H1 (cell line): ENCODE data around the gene TMEM245. TPM values are rescaled to one million over a fixed set of nuclear protein-coding genes. Genes with fewer than 3 reads are reported as not detected.

ENCODE experiments used
- CTCF ChIA-PET: fragments of 300-600 bp; sonication (Branson Sonifier 250); formaldehyde crosslinking; loops from one replicate; lab custom pipeline; 2021; ENCODE audit not compliant: partially characterized antibody; lab: Charles Lee
- POLR2A ChIA-PET: fragments of 300-600 bp; sonication (Branson Sonifier 250); formaldehyde crosslinking; loops from one replicate; lab custom pipeline; 2021; ENCODE audit warnings: inconsistent platforms; ENCODE audit not compliant: partially characterized antibody; lab: Charles Lee
- DNase-seq, 2 experiments: peaks; one replicate each; pipeline versions ENCODE4 v3.0.0 to v3.0.0-alpha.2; 2010 to 2022; ENCODE audit warnings: low spot score in 2 of 2, low read depth in 1 of 2, mixed read lengths in 1 of 2
- FAIRE-seq: peaks from 2 replicates; lab custom pipeline; 2011; peaks lifted over from hg19 to GRCh38; lab: Jason Lieb, UNC
- H2AFZ ChIP-seq: 2 replicates; pipeline ENCODE4 v1.8.1; 2012; ENCODE audit warnings: low read length, inconsistent platforms
- H2AK5ac ChIP-seq: 2 replicates; pipeline ENCODE4 v1.6.1; 2013; ENCODE audit warnings: low read depth, low read length
- H2BK120ac ChIP-seq: replicated peaks from 2 replicates; pipeline ENCODE3; 2013; ENCODE audit warnings: low read depth, low read length, inconsistent platforms
- H2BK12ac ChIP-seq: 2 replicates; pipeline ENCODE4 v1.6.1; 2013; ENCODE audit warnings: low read depth, low read length
- H2BK15ac ChIP-seq: 2 replicates; pipeline ENCODE4 v1.6.1; 2013; ENCODE audit warnings: low read length
- H2BK20ac ChIP-seq: 2 replicates; pipeline ENCODE4 v1.6.1; 2013; ENCODE audit warnings: low read length
- H2BK5ac ChIP-seq: 2 replicates; pipeline ENCODE4 v1.6.1; 2013; ENCODE audit warnings: low read depth, low read length
- H3K14ac ChIP-seq: 2 replicates; pipeline ENCODE4 v1.6.1; 2013; ENCODE audit warnings: inconsistent platforms; ENCODE audit not compliant: insufficient read length
- H3K18ac ChIP-seq: 2 replicates; pipeline ENCODE4 v1.6.1; 2013; ENCODE audit warnings: low read length; ENCODE audit errors: extremely low read depth
- H3K23ac ChIP-seq: 2 replicates; pipeline ENCODE4 v1.6.1; 2013; ENCODE audit warnings: inconsistent platforms; ENCODE audit not compliant: insufficient read length
- H3K23me2 ChIP-seq: 2 replicates; pipeline ENCODE4 v1.6.1; 2013; ENCODE audit warnings: low read depth, low read length
- H3K27ac ChIP-seq: 2 replicates; pipeline ENCODE4 v1.6.1; 2011; ENCODE audit warnings: low read depth, low read length, inconsistent platforms
- H3K27me3 ChIP-seq, 4 experiments: replicated peaks in 1 of 4; 1 replicate in 1 of 4; 2 replicates in 3 of 4; pipeline versions ENCODE4 v1.6.1 to v1.8.1; 2011 to 2013; ENCODE audit warnings: low read length in 3 of 4, mild to moderate bottlenecking in 3 of 4, inconsistent platforms in 2 of 4, mixed read lengths in 2 of 4, moderate library complexity in 1 of 4; ENCODE audit not compliant: control insufficient read depth in 3 of 4, insufficient read depth in 3 of 4; ENCODE audit errors: extremely low read depth in 1 of 4
- H3K36me3 ChIP-seq, 4 experiments: 2 replicates each; pipeline versions ENCODE4 v1.6.1 to v1.8.1; 2011 to 2013; ENCODE audit warnings: mild to moderate bottlenecking in 4 of 4, low read length in 3 of 4, moderate library complexity in 2 of 4, control low read depth in 1 of 4, inconsistent platforms in 1 of 4; ENCODE audit not compliant: insufficient read depth in 4 of 4, control insufficient read depth in 2 of 4
- H3K4ac ChIP-seq: replicated peaks from 2 replicates; pipeline ENCODE3; 2013; ENCODE audit warnings: low read length, low read depth, mixed read lengths, inconsistent platforms; ENCODE audit not compliant: insufficient read length
- H3K4me1 ChIP-seq, 4 experiments: replicated peaks in 1 of 4; 1 replicate in 1 of 4; 2 replicates in 3 of 4; pipeline versions ENCODE4 v1.6.1 to v1.8.1; 2011 to 2013; ENCODE audit warnings: low read length in 3 of 4, inconsistent platforms in 2 of 4, mixed read lengths in 1 of 4; ENCODE audit not compliant: insufficient read depth in 4 of 4, control insufficient read depth in 3 of 4
- H3K4me2 ChIP-seq, 2 experiments: 2 replicates each; pipeline versions ENCODE4 v1.6.1 to v1.8.1; 2011 to 2013; ENCODE audit warnings: low read depth in 2 of 2, low read length in 2 of 2, control low read depth in 1 of 2, inconsistent platforms in 1 of 2, mild to moderate bottlenecking in 1 of 2; ENCODE audit not compliant: insufficient read depth in 1 of 2
- H3K4me3 ChIP-seq, 4 experiments: fragments of 200-600, 300-600 bp in 1 of 4; sonication (generic), shearing (Covaris generic), sonication (Bioruptor Twin) in 1 of 4; 2 replicates each; pipeline versions ENCODE4 v1.5.1 to v1.8.1; 2011 to 2016; ENCODE audit warnings: low read length in 4 of 4, low read depth in 3 of 4, control low read depth in 2 of 4, inconsistent platforms in 2 of 4, mild to moderate bottlenecking in 2 of 4, mixed read lengths in 1 of 4, moderate library complexity in 1 of 4; ENCODE audit not compliant: insufficient read depth in 2 of 4; ENCODE audit errors: extremely low read depth in 1 of 4
- H3K56ac ChIP-seq: replicated peaks from 2 replicates; pipeline ENCODE3; 2013; ENCODE audit warnings: low read depth, mild to moderate bottlenecking, mixed read lengths, low read length, inconsistent platforms; ENCODE audit not compliant: insufficient read length
- H3K79me1 ChIP-seq: 2 replicates; pipeline ENCODE4 v1.6.1; 2013; ENCODE audit warnings: low read depth, low read length, control low read depth
- H3K79me2 ChIP-seq, 2 experiments: 2 replicates each; pipeline versions ENCODE4 v1.6.1 to v1.8.1; 2012 to 2013; ENCODE audit warnings: low read length in 2 of 2, mild to moderate bottlenecking in 2 of 2, inconsistent platforms in 1 of 2; ENCODE audit not compliant: insufficient read depth in 2 of 2, control insufficient read depth in 1 of 2
- H3K9ac ChIP-seq, 4 experiments: replicated peaks in 1 of 4; 1 replicate in 1 of 4; 2 replicates in 3 of 4; pipeline versions ENCODE4 v1.6.1 to v1.8.1; 2011 to 2013; ENCODE audit warnings: low read depth in 3 of 4, low read length in 3 of 4, control low read depth in 2 of 4, mild to moderate bottlenecking in 2 of 4, moderate library complexity in 2 of 4, inconsistent platforms in 1 of 4; ENCODE audit errors: extremely low read depth in 1 of 4
- H3K9me3 ChIP-seq, 2 experiments: 2 replicates each; pipeline versions ENCODE4 v1.6.1 to v1.8.1; 2012 to 2013; ENCODE audit warnings: mild to moderate bottlenecking in 2 of 2, moderate library complexity in 2 of 2, control low read depth in 1 of 2, inconsistent platforms in 1 of 2, low read depth in 1 of 2, low read length in 1 of 2, mixed read lengths in 1 of 2; ENCODE audit not compliant: insufficient read depth in 2 of 2
- H4K20me1 ChIP-seq, 2 experiments: replicated peaks in 1 of 2; 2 replicates each; pipeline versions ENCODE3 to v1.8.1; 2011 to 2013; ENCODE audit warnings: inconsistent platforms in 2 of 2, low read length in 2 of 2, mild to moderate bottlenecking in 1 of 2; ENCODE audit not compliant: insufficient read depth in 2 of 2, control insufficient read depth in 1 of 2
- H4K5ac ChIP-seq: 2 replicates; pipeline ENCODE4 v1.6.1; 2013; ENCODE audit warnings: low read length, low read depth, mixed read lengths, inconsistent platforms; ENCODE audit not compliant: insufficient read length
- H4K8ac ChIP-seq: 2 replicates; pipeline ENCODE4 v1.8.0; 2013; ENCODE audit warnings: mild to moderate bottlenecking, moderate library complexity, low read length, inconsistent platforms; ENCODE audit not compliant: insufficient read depth; ENCODE audit errors: extremely low read depth
- H4K91ac ChIP-seq: replicated peaks from 2 replicates; pipeline ENCODE3; 2013; ENCODE audit warnings: low read length, mixed read lengths, inconsistent platforms; ENCODE audit not compliant: insufficient read length
- EGR1 ChIP-seq: IDR thresholded peaks from 2 replicates; pipeline ENCODE4 v1.6.1; 2011; ENCODE audit warnings: low read depth, low read length, borderline replicate concordance
- EZH2 ChIP-seq: fragments of 200-600 bp; sonication (generic); IDR thresholded peaks from 2 replicates; pipeline ENCODE4 v1.7.1; 2012; ENCODE audit warnings: low read depth, mild to moderate bottlenecking, moderate library complexity, low read length, inconsistent platforms; ENCODE audit not compliant: severe bottlenecking
- FOSL1 ChIP-seq: IDR thresholded peaks from 2 replicates; pipeline ENCODE4 v1.6.1; 2011; ENCODE audit warnings: mild to moderate bottlenecking, low read depth, low read length, moderate library complexity; ENCODE audit not compliant: insufficient read depth
- GTF2F1 ChIP-seq: IDR thresholded peaks from 2 replicates; pipeline ENCODE4 v1.6.1; 2012; ENCODE audit warnings: low read depth, low read length, improper control_type of control experiment, borderline replicate concordance
- HDAC2 ChIP-seq, 2 experiments: fragments of 300-600 bp in 1 of 2; sonication (generic) in 1 of 2; IDR thresholded peaks; 2 replicates each; pipeline ENCODE4 v1.6.1; 2011 to 2012; ENCODE audit warnings: low read depth in 2 of 2, low read length in 2 of 2, mild to moderate bottlenecking in 2 of 2, moderate library complexity in 2 of 2, borderline replicate concordance in 1 of 2, inconsistent platforms in 1 of 2
- MAX ChIP-seq: IDR thresholded peaks from 2 replicates; pipeline ENCODE4 v1.6.1; 2012; ENCODE audit warnings: inconsistent platforms
- POLR2AphosphoS5 ChIP-seq: IDR thresholded peaks from 2 replicates; pipeline ENCODE4 v1.6.1; 2011; ENCODE audit warnings: low read depth, low read length
- RXRA ChIP-seq: IDR thresholded peaks from 2 replicates; pipeline ENCODE4 v1.6.1; 2011; ENCODE audit warnings: low read depth, mild to moderate bottlenecking, low read length, moderate library complexity; ENCODE audit not compliant: insufficient read depth
- SAP30 ChIP-seq: fragments of 300-600 bp; sonication (generic); IDR thresholded peaks from 2 replicates; pipeline ENCODE4 v1.7.1; 2012; ENCODE audit warnings: low read length, moderate library complexity, mild to moderate bottlenecking, inconsistent platforms; ENCODE audit not compliant: insufficient read depth, insufficient replicate concordance
- TEAD4 ChIP-seq: IDR thresholded peaks from 2 replicates; pipeline ENCODE4 v1.6.1; 2012; ENCODE audit warnings: low read depth, low read length, inconsistent platforms, mixed read lengths
- polyA plus RNA-seq, 7 experiments: library from polyadenylated mRNA; depleted of rRNA in 3 of 7; stranded (reverse) in 5 of 7; unstranded in 2 of 7; fragments of >200 nt in 5 of 7; fragments of 200-250 nt in 2 of 7; gene quantifications; 1 replicate in 5 of 7; 2 replicates in 1 of 7; 4 replicates in 1 of 7; pipeline versions ENCODE4 v1.2.1 to v1.2.3, GENCODE V29; 2011 to 2013; ENCODE audit warnings: missing spikeins in 2 of 7, mixed read lengths in 2 of 7
- total RNA-seq: library from RNA; stranded (reverse); fragmentation: NEBNext Ultra II Directional; extraction: Animal tissue kit (Norgen Biotek cat#: 25700); gene quantifications from 2 replicates; pipeline ENCODE4 v1.2.1, GENCODE V29; 2021

The TMEM245 gene
- total and polyA plus RNA-seq, 2 of the 8 experiments (the other 6 are each of a cell fraction or from before 2014, with no cell fraction given): 44.3 to 45.8 TPM

DNA sequence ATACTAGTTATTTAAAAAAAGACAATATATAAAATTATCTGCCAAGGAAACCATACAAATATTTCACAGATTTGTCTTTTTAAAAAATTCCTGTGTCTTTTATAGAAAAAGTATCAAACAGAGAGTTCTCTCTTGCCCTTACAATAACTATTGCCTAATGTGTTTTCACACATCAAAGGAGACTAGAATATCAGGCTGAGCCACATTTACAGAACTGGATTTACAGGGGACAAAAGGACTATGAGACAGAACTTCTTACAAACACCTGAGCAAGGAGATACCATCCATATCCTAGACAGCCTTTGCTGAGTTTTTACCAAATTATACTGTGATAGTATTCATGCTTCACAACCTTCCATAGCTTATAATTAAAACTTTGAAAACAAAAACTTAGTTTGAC, 34.2 kb downstream of the TMEM245 start:
- no peak overlapping the region for H2AK5ac ChIP-seq
- no peak overlapping the region for H2BK20ac ChIP-seq
- no peak for TF ChIP-seq POLR2AphosphoS5
- no peak for TF ChIP-seq GTF2F1
- TF ChIP-seq EGR1: no peak
- no peak for TF ChIP-seq EZH2
- no peak for TF ChIP-seq SAP30
- TF ChIP-seq FOSL1: no peak
- TF ChIP-seq MAX: no peak
- no peak for TF ChIP-seq TEAD4
- no peak for TF ChIP-seq RXRA
- no peak for TF ChIP-seq HDAC2 (IDR thresholded peaks at IDR 0.05; ENCODE audit: borderline replicate concordance in 1 of 2, low read depth in 2 of 2, low read length in 2 of 2)
- TF ChIP-seq, all 59 proteins: peak for 0
- no peak overlapping the region for H2BK120ac ChIP-seq
- no peak overlapping the region for H3K23ac ChIP-seq
- no peak overlapping the region for H2BK15ac ChIP-seq
- no peaks in the 10 kb centered on the region for H3K27me3 ChIP-seq
- H3K23me2 ChIP-seq: no peaks in the 10 kb centered on the region
- no peak overlapping the region for H2AFZ ChIP-seq
- H3K4ac ChIP-seq: no peak overlapping the region
- FAIRE-seq (no peak), DNase-seq (no peak)
- H3K4me1 ChIP-seq: no peaks in the 10 kb centered on the region
- H3K18ac ChIP-seq: no peak overlapping the region
- H3K14ac ChIP-seq: no peak overlapping the region
- H2BK12ac ChIP-seq: no peak overlapping the region
- H2BK5ac ChIP-seq: no peak overlapping the region
- H3K9ac ChIP-seq: no peak overlapping the region
- H3K4me2 ChIP-seq: no peak overlapping the region
- no peak overlapping the region for H3K4me3 ChIP-seq
- no peaks in the 10 kb centered on the region for H3K9me3 ChIP-seq
- H3K79me2 ChIP-seq: no peaks in the 10 kb centered on the region
- peaks cover 0 to 4% of the 10 kb centered on the region in 2 experiments for H4K20me1 ChIP-seq
- H3K79me1 ChIP-seq: peaks cover 3% of the 10 kb centered on the region
- H3K27ac ChIP-seq: no peak overlapping the region
- H3K56ac ChIP-seq: no peak overlapping the region
- ChIA-PET POLR2A (interaction anchor here (0.7 kb wide), 2 partner anchors 9 to 84 kb away, joined by 3 read pairs; no protein-coding TSS in a partner anchor), CTCF (no interaction called here)
- H4K91ac ChIP-seq: no peak overlapping the region
- H4K5ac ChIP-seq: no peak overlapping the region
- H3K36me3 ChIP-seq: peaks cover 2 to 56% (median 13%) of the 10 kb centered on the region in 4 experiments; a peak in 7 of 8 replicates
- no peak overlapping the region for H4K8ac ChIP-seq
